Measurements from ENCODE around the gene FAF1.

DNA sequence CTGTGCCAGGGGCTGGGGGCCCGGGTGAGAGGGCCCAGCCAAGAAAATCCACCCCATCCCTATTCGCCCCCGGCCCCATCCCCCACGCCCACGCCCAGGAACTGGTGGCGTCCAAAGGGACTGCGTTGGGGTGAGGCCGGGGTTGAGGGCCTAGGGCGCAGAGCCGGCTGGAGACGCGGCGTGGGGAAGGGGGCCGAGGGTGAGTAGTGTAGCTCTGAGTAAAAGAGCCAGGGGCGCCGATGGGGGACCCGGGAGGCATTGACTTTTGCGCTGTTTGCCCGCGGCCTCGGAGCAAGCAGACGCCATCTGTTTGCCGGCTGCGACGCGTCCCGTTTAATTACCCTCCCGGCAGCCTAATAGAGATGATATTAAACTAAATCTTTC is 533.4 kb downstream of the FAF1 start:
- TF ChIP-seq, protein P1, sequence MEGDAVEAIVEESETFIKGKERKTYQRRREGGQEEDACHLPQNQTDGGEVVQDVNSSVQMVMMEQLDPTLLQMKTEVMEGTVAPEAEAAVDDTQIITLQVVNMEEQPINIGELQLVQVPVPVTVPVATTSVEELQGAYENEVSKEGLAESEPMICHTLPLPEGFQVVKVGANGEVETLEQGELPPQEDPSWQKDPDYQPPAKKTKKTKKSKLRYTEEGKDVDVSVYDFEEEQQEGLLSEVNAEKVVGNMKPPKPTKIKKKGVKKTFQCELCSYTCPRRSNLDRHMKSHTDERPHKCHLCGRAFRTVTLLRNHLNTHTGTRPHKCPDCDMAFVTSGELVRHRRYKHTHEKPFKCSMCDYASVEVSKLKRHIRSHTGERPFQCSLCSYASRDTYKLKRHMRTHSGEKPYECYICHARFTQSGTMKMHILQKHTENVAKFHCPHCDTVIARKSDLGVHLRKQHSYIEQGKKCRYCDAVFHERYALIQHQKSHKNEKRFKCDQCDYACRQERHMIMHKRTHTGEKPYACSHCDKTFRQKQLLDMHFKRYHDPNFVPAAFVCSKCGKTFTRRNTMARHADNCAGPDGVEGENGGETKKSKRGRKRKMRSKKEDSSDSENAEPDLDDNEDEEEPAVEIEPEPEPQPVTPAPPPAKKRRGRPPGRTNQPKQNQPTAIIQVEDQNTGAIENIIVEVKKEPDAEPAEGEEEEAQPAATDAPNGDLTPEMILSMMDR (conservative IDR thresholded peaks at IDR 0.05; ENCODE audit: low read length) = no peak
- TF ChIP-seq EZH2phosphoT487 (IDR thresholded peaks at IDR 0.05; ENCODE audit: borderline replicate concordance, low read depth, low read length) = no peak

Measured in OCI-LY7 (cell line).